KMS-11 (cell line): Measurements from ENCODE around the gene JAM3.

Source experiments
- H2AFZ ChIP-seq: fragments of 200-600 bp; sonication (generic); 2 replicates; pipeline ENCODE4 v1.6.1; 2016; ENCODE audit warnings: antibody characterized with exemption, mixed run types, low read depth
- H3K27ac ChIP-seq: fragments of 200-600 bp; sonication (generic); 2 replicates; pipeline ENCODE4 v1.6.1; 2016; ENCODE audit warnings: mild to moderate bottlenecking, mixed run types
- H3K27me3 ChIP-seq: fragments of 200-600 bp; sonication (generic); 2 replicates; pipeline ENCODE4 v1.6.1; 2017; ENCODE audit warnings: mild to moderate bottlenecking, low read depth, mixed run types, moderate library complexity; ENCODE audit not compliant: insufficient read depth
- H3K36me3 ChIP-seq: fragments of 200-600 bp; sonication (generic); 2 replicates; pipeline ENCODE4 v1.6.1; 2017; ENCODE audit warnings: mild to moderate bottlenecking, mixed run types; ENCODE audit not compliant: insufficient read depth
- H3K4me1 ChIP-seq: fragments of 200-600 bp; sonication (generic); 2 replicates; pipeline ENCODE4 v1.6.1; 2016; ENCODE audit warnings: mild to moderate bottlenecking, low read depth, mixed run types; ENCODE audit not compliant: poor library complexity, severe bottlenecking
- H3K4me2 ChIP-seq: fragments of 200-600 bp; sonication (generic); 2 replicates; pipeline ENCODE4 v1.7.0; 2016; ENCODE audit warnings: mild to moderate bottlenecking, mixed run types
- H3K4me3 ChIP-seq: fragments of 200-600 bp; sonication (generic); IDR thresholded peaks from 2 replicates; pipeline ENCODE4 v1.6.1; 2017; ENCODE audit warnings: low read depth, low read length, mixed read lengths; ENCODE audit not compliant: insufficient read depth
- H3K79me2 ChIP-seq: fragments of 200-600 bp; sonication (generic); 2 replicates; pipeline ENCODE4 v1.6.1; 2016; ENCODE audit warnings: low read depth, mixed run types; ENCODE audit not compliant: insufficient read depth
- H3K9ac ChIP-seq: fragments of 200-600 bp; sonication (generic); 2 replicates; pipeline ENCODE4 v1.6.1; 2016; ENCODE audit warnings: mild to moderate bottlenecking, mixed run types
- H4K20me1 ChIP-seq: fragments of 200-600 bp; sonication (generic); 2 replicates; pipeline ENCODE4 v1.6.1; 2016; ENCODE audit warnings: mild to moderate bottlenecking, mixed run types; ENCODE audit not compliant: insufficient read depth
- CTCF ChIP-seq: fragments of 200-600 bp; sonication (generic); conservative IDR thresholded peaks from 2 replicates; pipeline ENCODE4 v1.6.1; 2017; ENCODE audit warnings: low read depth, mild to moderate bottlenecking, antibody characterized with exemption, low read length, moderate library complexity, mixed read lengths

JAM3 gene

GRCh38 chr11:134052988-134053945 lies 15.6 kb upstream of the JAM3 start:
- H3K4me2 ChIP-seq: no peak overlapping the region
- H3K9ac ChIP-seq: no peak overlapping the region
- no peaks in the 10 kb centered on the region for H3K4me1 ChIP-seq
- H3K27me3 ChIP-seq: no peaks in the 10 kb centered on the region
- H3K79me2 ChIP-seq: no peaks in the 10 kb centered on the region
- H3K36me3 ChIP-seq: no peaks in the 10 kb centered on the region
- TF ChIP-seq CTCF: no peak
- no peak overlapping the region for H3K27ac ChIP-seq
- no peaks in the 10 kb centered on the region for H4K20me1 ChIP-seq
- H2AFZ ChIP-seq: no peak overlapping the region
- H3K4me3 ChIP-seq: no peak overlapping the region

GRCh38 chr11:134055029-134055428 lies 13.8 kb upstream of the JAM3 start:
- Histone ChIP-seq H3K27ac (no peak overlapping the region), H3K79me2 (no peaks in the 10 kb centered on the region), H4K20me1 (no peaks in the 10 kb centered on the region), H3K9ac (no peak overlapping the region), H3K27me3 (no peaks in the 10 kb centered on the region), H3K36me3 (no peaks in the 10 kb centered on the region), H2AFZ (no peak overlapping the region), H3K4me2 (no peak overlapping the region), H3K4me1 (no peaks in the 10 kb centered on the region), H3K4me3 (no peak overlapping the region)
- TF ChIP-seq CTCF: no peak

- Histone ChIP-seq H4K20me1 (no peaks in the 10 kb centered on the region), H3K4me3 (no peak overlapping the region), H3K27me3 (no peaks in the 10 kb centered on the region), H3K4me2 (no peak overlapping the region), H3K9ac (no peak overlapping the region), H3K36me3 (no peaks in the 10 kb centered on the region), H3K27ac (no peak overlapping the region), H3K4me1 (no peaks in the 10 kb centered on the region), H3K79me2 (no peaks in the 10 kb centered on the region), H2AFZ (no peak overlapping the region)
- TF ChIP-seq CTCF: no peak
Measured at GRCh38 chr11:134060316-134060715, 8.6 kb upstream of the JAM3 start.

- no peak overlapping the region for H3K9ac ChIP-seq
- no peak for TF ChIP-seq CTCF
- H4K20me1 ChIP-seq: no peaks in the 10 kb centered on the region
- no peaks in the 10 kb centered on the region for H3K27me3 ChIP-seq
- H3K4me2 ChIP-seq: no peak overlapping the region
- H2AFZ ChIP-seq: no peak overlapping the region
- no peak overlapping the region for H3K4me3 ChIP-seq
- no peaks in the 10 kb centered on the region for H3K4me1 ChIP-seq
- H3K36me3 ChIP-seq: no peaks in the 10 kb centered on the region
- H3K79me2 ChIP-seq: no peaks in the 10 kb centered on the region
- H3K27ac ChIP-seq: no peak overlapping the region
Measured at GRCh38 chr11:134062265-134063123, 6.4 kb upstream of the JAM3 start.
